Fibroblast of the conjunctiva (primary cell): ENCODE results near the gene LHB.
"Not testable (repeated sequence)": the region's sequence is repeated elsewhere in the genome, so short reads cannot be mapped to it uniquely, and the experiment has no call there.

Experiments used
- DNase-seq: peaks from one replicate; pipeline ENCODE4 v3.0.0-alpha.2; 2010; ENCODE audit warnings: low read depth

Gene LHB

DNA sequence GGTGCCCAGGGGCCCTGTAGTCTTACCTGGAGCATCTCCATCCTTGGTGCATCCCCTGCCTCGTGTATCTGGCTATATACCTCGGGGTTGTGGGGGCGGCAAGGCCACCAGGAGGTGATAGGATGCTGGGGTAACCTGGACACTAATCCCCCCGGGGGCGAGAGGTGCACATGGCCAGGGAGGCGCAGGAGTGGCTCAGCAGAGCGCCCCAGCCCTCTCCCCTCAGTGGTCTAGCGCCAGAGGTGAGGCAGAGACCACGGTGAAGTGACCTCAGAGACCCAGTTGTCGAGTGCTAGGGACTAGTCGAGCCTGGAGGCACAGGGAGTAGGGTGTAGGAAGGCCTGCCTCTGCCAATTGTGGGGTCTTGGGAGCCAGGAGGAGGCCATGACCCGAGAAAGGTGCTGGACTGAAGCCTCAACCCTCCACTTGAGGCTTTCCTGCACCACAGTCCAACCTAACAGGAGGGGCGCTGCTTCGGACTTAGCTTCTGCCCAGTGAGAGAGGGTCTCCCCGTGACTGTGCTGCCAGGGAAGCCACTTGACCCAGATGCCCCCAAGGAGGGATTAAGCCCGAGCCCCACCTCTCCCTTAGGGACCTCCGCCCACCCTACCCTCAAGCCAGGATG is at the start of gene LHB:
Gene LHB (minus strand): TSS at position 51 of the 625 bp plus-strand sequence. CDS start 10 bp downstream, at position 41.
- DNase-seq = no peak

DNA sequence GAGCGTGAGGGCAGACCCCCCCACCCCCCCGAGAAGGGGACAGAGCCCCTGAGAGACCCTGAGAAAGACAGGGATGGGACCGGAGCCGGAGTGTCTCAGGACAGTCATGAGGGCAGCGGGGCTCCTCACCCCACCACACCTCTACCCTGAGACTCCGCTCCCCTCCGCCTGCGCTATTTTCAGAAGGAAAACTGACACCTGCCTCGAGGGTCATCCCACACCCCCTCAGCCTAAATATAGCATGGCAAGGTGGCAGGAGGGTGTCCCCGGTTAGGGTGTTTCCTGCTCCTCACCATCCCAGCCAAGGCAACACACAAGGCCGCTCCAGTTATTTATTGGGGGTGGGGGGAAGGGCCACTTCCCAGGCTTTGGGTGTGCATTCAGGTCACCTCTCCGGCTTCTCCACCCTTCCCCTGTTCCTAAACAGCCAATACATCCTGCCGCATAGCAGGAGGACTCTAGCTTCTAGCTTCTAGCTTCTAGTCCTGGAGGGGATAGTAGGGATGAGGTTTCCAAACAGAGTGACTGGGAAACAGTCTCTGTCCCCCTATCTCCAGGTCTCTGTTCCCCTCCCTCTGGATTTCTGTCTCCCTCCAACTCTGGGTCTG is 49.1 kb upstream of the LHB start:
- DNase-seq = no peak

DNA sequence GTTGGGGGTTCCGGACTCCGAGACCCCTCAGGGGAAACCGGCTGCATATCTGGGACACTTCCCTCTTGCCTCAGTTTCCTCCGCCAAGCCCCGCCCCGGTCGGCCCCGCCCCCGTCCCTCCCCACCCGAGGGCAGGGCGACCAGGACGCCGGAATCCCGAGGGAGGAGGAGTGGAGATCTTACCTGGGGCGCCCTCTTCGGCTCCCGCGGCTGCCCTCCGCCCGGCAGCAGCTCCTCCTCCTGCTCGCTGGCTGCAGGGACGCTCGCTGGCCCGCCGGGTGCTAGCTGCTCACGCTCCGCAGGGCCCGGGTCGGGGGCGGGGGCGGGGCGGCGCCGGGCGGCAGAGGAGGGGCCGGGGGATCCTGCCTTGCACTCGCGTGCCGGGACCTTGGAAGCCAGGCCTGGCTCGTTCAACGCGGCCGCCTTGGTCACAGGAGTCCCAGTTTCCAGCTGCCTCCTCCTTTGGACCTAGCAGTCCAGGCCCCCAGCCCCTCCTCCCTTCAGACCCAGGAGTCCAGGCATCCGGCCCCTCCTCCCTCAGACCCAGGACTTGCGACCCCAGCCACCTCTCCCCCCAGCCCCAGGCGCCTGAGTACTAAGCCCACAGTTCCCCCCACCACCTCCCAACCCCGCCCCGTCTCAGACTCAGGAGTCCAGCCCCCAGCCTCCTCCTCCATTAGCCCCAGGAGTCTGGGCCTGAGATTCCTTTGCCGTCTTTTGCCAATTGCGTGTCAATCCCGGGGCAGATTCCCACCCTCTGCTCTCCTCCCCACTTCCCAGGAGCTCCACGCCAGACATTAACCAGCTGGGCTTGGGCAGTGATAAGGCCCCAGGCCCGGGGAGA is 48.1 kb upstream of the LHB start, which contains the start of gene NTF4:
Gene NTF4 (minus strand): TSS at position 51 of the 844 bp plus-strand sequence. CDS start 2,821 bp downstream, outside the sequence.
- no peak for DNase-seq

DNA sequence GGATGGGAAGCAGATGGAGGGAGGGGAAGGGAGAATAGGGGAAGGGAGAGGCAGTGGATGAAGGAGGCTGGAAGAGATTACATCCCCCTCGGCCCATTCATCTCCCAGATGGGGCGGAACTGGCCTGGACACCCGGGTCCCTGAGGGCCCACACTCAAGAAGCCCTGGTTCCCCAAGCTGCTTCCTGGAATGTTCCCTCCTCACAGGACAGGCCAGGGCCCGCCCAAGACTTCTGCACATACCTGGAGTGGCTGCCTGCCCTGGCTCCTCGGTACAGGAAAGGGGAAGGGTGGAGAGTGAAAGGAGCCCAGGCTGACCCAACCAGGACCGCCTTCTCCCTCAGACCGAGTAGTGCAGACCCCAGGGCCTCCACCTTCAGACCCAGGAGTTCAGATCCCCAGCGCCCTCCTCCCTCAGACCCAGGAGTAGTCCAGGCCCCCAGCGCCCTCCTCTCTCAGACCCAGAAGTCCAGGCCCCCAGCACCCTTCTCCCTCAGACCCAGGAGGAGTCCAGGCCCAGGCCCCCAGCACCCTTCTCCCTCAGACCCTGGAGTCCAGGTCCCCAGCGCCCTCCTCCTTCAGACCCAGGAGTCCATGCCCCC is 47.2 kb upstream of the LHB start:
- no peak for DNase-seq

DNA sequence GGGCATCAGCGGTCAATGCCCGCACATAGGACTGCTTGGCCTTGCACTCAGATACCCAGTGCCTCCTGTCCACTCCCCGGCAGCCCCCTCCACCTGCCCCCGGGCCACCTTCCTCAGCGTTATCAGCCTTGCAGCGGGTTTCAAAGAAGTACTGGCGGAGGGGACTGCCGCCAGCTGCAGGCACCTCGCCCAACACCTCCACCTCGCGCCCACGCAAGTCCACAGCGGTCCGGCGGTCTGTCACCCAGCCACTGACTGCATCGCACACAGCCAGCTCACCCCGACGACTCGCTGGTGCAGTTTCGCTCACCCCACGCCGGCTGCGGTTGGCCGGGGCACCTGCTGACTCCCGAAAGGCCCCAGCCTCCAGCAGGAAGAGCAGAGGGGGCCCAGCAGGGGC is 44.6 kb upstream of the LHB start:
- no peak for DNase-seq

DNA sequence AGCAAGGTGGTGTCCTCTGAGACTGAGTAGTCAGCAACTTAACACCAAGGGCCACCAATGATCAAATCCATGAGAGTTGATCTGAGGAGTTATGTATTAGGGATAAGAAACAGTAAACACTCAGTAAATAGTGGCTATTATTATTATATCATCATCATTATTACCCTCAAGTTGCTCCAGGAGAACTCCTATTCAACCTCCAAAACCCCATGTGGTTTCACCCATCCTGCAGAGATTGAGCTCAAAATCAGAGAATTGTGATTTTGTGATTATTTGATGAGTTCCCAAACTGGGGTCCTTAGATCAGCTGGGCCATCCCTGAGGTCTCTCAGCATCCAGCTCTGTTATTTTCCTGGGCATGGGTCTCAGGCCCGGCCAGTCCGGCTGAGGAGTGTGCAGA is 44.1 kb upstream of the LHB start:
- DNase-seq = no peak

DNA sequence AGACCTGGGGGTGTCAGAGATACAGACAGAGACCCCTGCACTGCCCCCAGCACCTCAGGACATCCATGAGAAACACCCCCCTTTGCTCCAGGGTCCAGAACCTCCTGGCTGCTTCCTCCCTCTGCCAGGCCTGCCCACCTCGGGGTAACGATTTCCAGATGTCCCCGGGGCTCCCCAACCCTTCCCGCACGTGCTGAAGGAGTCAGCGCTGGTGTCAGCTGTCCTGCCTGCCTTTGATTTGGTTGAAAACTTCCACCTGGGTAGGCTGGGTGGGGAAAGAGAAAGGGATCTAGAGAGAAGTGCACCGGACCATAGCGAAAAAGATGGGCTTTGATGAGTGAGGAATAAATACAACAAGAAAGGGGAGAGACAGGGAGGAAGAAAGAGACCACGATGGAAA is 42.2 kb upstream of the LHB start:
- DNase-seq = no peak

DNA sequence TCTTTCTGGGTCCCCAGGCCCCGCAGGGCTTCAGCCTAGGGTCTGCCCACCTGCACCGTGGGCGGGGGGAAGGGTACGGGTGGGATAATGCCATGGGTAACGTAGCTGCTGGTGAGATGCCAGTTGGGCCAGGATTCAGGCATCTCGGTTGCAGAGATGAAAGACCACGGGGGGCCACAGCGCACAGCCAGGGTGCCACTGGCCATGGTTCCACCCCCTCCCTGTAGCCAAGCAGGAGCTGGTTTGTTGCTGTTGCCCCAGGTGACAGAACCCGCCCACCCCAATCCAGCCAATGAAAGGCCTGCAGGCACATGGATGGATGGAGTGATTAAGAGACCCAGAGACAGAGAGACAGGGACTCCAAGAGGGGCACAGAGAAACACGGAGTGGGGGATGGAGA is 41.7 kb upstream of the LHB start:
- no peak for DNase-seq

DNA sequence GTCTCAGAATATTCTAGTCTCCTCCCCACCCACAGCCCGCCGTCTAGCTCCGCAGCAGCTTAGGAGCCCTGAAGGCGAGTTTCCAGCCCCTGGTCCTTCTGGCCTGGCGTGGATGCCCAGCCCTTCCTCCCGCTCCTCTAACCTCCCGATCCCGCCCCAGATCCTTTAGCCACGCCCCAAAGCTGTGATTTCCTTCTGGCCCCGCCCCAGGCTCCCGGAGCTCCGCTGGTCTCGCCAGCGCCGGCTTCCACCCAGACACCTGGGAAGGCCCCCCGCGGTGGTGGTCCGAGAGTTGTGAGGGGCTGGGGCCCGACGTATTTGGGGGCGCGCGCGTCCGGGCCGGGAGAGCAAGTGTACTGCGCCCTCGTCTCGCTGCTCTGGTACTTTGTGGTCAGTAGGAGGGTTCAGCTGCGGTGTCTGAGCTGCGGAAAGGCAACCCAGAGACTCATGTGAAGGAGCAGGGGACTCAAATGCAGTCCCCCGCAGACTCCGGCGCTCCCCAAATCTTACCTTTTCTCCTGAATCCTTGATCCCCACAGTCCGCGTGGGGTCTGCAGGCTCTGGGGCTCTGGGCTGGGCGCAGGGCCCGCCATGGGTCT is 40.8 kb upstream of the LHB start, which contains the start of gene CGB7:
Gene CGB7 (minus strand): TSS at position 114 of the 599 bp plus-strand sequence. CDS start 2,374 bp downstream, outside the sequence.
- peak; percentile 16 for DNase-seq

DNA sequence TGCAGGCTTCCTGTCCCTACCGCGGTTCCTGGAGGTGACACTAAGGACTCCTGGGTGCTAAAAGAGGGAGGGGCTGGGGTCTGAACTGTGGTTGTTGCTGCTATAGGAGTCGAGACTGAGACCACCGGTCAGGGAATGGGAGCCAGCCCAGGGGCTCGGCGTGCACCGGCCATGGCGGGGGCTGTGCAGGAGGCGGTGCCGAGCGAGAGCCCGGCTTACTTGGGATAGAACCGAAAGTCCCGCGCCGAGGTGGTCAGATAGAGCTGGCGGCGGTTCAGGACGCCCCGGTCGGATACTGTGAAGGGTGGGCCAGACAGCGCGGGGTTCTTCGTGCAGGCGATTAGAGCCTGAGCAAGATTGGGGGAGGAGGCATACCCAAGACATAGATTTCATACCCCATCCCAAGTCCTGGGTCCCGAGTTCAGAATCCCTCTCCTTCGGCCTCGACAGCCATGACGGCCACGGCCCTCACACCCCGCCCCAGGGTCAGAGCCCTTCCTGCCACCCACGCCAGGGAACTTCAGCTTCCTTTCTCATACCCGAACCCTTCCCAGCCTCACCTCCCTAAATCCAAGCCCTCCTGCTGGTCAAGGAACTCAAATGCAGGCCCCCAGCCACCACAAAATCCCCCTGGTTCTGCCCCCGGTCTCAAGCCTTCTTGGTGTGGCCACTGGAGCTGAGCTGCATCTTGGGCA is 40.2 kb upstream of the LHB start:
- not testable (repeated sequence) for DNase-seq

DNA sequence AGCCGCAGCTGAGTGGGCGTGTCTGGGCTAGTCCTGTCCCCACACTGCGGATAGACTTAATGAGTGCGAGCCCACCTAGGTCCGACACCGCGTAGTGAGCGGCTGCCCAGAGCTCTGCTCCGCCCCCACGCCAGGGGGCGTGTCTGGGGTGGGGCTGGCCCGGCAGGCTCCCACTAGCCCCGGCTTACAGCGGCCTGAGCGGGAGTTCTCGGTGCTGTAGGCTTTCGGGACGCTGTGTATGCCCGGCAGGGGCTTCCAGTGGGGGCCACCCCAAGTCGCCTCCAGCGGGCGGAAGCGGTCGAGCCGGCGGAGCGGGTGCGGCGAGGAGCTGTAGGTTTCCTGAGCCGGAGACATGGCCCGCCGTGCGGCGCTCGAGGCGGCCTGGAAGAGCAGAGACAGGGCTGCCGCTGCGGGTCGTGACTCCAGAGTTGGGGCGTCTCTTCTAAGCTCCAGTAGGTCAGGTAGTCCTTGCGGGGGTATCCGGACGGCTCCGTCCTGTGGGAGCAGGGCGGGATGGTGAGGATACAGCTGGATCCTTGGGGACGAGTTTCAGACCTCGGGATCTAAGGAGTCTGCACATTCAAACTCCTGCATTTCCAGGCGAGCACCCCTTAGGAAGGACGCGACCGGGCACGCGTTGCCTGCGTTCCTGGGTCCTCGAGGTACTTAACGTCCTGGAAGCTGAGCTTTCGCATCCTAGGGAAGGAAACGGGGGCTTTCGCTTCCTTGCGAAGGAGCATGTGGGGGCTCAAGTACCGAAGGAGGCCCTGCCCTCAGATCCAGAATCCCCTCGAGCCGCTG is 39.4 kb upstream of the LHB start:
- DNase-seq = no peak

DNA sequence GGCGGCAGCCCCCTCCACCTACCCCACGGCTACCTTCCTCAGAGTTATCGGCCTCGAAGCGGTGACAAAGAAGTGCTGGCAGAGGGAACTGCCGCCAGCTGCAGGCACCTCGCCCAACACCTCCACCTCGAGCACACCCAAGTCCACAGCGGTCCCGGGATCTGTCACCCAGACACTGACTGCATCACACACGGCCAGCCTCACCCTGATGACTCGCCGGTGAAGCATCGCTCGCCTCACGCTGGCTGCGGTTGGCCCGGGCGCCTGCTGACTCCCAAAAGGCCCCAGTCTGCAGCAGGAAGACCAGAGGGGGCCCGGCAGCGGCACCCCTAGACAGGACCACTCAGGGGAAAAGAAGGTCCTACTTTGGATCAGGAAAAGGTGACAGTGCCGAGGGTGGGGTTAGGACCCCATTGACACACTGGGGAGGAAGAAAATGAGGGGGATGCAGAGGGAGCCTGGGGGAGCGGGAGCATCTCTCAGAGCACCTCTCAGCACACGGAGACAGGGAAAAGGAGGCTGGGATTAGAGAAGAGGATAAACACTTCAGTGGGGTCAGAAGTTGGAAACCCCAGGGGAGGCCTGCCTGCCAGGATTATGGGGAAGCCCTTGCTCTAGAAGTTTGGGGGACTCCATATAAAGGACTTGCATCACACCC is 33.6 kb upstream of the LHB start:
- not testable (repeated sequence) for DNase-seq

DNA sequence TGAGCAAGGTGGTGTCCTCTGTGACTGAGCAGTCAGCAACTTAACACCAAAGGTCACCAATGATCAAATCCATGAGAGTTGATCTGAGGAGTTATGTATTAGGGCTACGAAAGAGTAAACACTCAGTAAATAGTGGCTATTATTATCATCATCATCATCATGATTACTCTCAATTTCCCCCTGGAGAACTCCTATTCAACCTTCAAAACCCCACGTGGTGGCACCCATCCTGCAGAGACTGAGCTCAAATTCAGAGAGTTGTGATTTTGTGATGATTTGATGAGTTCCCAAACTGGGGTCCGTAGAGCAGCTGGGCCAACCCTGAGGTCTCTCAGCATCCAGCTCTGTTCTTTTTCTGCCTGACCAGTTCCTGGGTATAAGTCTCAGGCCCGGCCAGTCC is 32.9 kb upstream of the LHB start:
- not testable (repeated sequence) for DNase-seq

DNA sequence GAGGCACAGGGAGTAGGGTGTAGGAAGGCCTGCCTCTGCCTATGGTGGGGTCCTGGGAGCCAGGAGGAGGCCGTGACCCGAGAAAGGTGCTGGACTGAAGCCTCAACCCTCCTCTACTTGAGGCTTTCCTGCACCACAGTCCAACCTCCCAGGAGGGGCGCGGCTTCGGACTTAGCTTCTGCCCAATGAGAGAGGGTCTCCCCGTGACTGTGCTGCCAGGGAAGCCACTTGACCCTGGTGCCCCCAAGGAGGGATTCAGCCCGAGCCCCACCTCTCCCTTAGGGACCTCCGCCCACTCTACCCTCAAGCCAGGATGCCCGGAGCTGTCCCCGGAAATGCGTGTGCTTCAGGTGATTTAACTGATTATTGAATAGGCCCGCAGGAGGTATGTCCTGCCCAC is 32.1 kb upstream of the LHB start, which contains the start of gene CGB8:
Gene CGB8 (minus strand): TSS at position 101 of the 400 bp plus-strand sequence. CDS start 372 bp downstream, outside the sequence.
- not testable (repeated sequence) for DNase-seq

DNA sequence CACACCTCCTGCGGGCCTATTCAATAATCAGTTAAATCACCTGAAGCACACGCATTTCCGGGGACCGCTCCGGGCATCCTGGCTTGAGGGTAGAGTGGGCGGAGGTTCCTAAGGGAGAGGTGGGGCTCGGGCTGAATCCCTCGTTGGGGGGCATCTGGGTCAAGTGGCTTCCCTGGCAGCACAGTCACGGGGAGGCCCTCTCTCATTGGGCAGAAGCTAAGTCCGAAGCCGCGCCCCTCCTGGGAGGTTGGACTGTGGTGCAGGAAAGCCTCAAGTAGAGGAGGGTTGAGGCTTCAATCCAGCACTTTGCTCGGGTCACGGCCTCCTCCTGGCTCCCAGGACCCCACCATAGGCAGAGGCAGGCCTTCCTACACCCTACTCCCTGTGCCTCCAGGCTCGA is 26.7 kb upstream of the LHB start, which contains the start of gene CGB5:
Gene CGB5 (plus strand): TSS at position 301 of the 400 bp plus-strand sequence. CDS start 362 bp downstream, outside the sequence.
- DNase-seq = not testable (repeated sequence)

DNA sequence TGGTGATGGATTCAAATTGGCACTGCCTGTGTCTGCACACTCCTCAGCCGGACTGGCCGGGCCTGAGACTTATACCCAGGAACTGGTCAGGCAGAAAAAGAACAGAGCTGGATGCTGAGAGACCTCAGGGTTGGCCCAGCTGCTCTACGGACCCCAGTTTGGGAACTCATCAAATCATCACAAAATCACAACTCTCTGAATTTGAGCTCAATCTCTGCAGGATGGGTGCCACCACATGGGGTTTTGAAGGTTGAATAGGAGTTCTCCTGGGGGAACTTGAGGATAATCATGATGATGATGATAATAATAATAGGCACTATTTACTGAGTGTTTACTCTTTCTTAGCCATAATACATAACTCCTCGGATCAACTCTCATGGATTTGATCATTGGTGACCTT is 25.8 kb upstream of the LHB start:
- not testable (repeated sequence) for DNase-seq

DNA sequence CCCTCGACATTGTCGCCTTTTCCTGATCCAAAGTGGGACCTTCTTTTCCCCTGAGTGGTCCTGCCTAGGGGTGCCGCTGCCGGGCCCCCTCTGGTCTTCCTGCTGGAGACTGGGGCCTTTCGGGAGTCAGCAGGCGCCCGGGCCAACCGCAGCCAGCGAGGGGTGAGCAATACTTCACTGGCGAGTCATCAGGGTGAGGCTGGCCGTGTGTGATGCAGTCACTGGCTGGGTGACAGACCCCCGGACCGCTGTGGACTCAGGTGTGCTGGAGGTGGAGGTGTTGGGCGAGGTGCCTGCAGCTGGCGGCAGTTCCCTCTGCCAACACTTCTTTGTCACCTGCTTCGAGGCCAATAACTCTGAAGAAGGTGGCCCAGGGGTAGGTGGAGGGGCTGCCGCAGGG is 25.3 kb upstream of the LHB start:
- no peak for DNase-seq

DNA sequence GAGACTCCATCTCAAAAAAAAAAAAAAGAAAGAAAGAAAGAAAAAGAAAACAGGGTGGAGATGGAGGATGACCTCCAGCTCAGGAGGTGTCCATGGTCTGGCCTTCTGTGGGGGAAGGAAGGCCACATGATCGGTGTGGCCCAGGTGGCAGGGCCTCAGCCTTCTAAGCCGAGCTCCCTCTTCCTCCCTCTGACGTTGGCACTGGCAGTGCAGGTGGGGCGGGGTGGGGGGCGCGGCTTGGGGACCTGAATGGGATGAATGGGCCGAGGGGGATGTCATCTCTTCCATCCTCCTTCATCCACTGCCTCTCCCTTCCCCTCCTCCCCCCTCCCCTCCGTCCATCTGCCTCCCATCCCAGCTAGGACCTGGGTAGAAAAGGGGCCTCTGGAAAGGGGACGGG is 22.8 kb upstream of the LHB start:
- DNase-seq = not testable (repeated sequence)

DNA sequence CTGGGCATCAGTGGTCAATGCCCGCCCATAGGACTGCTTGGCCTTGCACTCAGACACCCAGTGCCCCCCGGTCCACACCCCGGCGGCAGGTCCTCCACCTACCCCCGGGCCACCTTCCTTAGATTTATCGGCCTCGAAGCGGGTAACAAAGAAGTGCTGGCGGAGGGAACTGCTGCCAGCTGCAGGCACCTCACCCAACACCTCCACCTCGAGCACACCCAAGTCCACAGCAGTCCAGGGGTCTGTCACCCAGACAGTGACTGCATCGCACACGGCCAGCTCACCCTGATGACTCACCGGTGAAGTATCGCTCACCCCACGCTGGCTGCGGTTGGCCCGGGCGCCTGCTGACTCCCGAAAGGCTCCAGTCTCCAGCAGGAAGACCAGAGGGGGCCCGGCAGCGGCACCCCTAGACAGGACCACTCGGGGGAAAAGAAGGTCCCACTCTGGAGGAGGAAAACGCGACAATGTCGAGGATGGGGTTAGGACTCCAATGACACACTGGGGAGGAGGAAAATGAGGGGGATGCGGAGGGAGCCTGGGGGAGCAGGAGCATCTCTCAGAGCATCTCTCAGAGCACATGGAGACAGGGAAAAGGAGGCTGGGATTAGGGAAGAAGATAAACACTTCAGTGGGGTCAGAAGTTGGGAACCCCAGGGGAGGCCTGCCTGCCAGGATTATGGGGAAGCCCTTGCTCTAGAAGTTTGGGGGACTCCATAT is 21.8 kb upstream of the LHB start:
- DNase-seq = not testable (repeated sequence)
